Common myeloid progenitor, CD34-positive (primary cell): ENCODE data around the gene SLC35D2.

Experiments used
- CTCF ChIA-PET: fragments of 350-600 bp; sonication (Branson Sonifier 250); formaldehyde crosslinking; loops from one replicate; lab custom pipeline; 2021; ENCODE audit warnings: antibody characterized with exemption; lab: Charles Lee
- POLR2A ChIA-PET: fragments of 350-600 bp; sonication (Branson Sonifier 250); formaldehyde crosslinking; loops from one replicate; lab custom pipeline; 2021; ENCODE audit warnings: antibody characterized with exemption; lab: Charles Lee
- DNase-seq, 3 donors: peaks; one replicate each; pipeline versions ENCODE4 v3.0.0 to v3.0.0-alpha.2; 2013
- H3K27ac ChIP-seq, 2 experiments: 1 replicate in 1 of 2; 2 replicates in 1 of 2; pipeline ENCODE4 v1.7.0; 2013; ENCODE audit warnings: inconsistent platforms in 2 of 2, low read length in 2 of 2, mild to moderate bottlenecking in 2 of 2, low read depth in 1 of 2, moderate library complexity in 1 of 2; ENCODE audit not compliant: severe bottlenecking in 2 of 2, insufficient read depth in 1 of 2, poor library complexity in 1 of 2
- H3K27me3 ChIP-seq, 5 experiments: replicated peaks in 2 of 5; 1 replicate in 3 of 5; 2 replicates in 2 of 5; pipeline versions ENCODE4 v1.6.1 to v1.7.0; 2013; ENCODE audit warnings: low read length in 4 of 5, mild to moderate bottlenecking in 2 of 5, moderate library complexity in 2 of 5, inconsistent platforms in 1 of 5; ENCODE audit not compliant: insufficient read depth in 5 of 5, control insufficient read depth in 4 of 5
- H3K36me3 ChIP-seq, 4 experiments: 1 replicate in 2 of 4; 2 replicates in 2 of 4; pipeline versions ENCODE4 v1.6.1 to v1.7.0; 2013; ENCODE audit warnings: low read length in 3 of 4, control low read depth in 1 of 4, mild to moderate bottlenecking in 1 of 4; ENCODE audit not compliant: control insufficient read depth in 4 of 4, insufficient read depth in 4 of 4
- H3K4me1 ChIP-seq, 4 experiments: 1 replicate in 3 of 4; 2 replicates in 1 of 4; pipeline versions ENCODE4 v1.6.1 to v1.7.1; 2013; ENCODE audit warnings: low read length in 3 of 4, mild to moderate bottlenecking in 3 of 4, control low read depth in 1 of 4, inconsistent platforms in 1 of 4, moderate library complexity in 1 of 4; ENCODE audit not compliant: control insufficient read depth in 4 of 4, insufficient read depth in 4 of 4; ENCODE audit errors: control extremely low read depth in 1 of 4
- H3K4me3 ChIP-seq, 7 experiments: 1 replicate in 4 of 7; 2 replicates in 3 of 7; pipeline versions ENCODE4 v1.5.1 to v1.7.0; 2013; ENCODE audit warnings: mild to moderate bottlenecking in 7 of 7, low read length in 6 of 7, moderate library complexity in 6 of 7, inconsistent platforms in 2 of 7, low read depth in 2 of 7, control low read depth in 1 of 7; ENCODE audit not compliant: insufficient read depth in 4 of 7, control insufficient read depth in 1 of 7; ENCODE audit errors: extremely low read depth in 1 of 7
- H3K9me3 ChIP-seq, 5 experiments: 1 replicate in 4 of 5; 2 replicates in 1 of 5; pipeline versions ENCODE4 v1.6.1 to v1.7.1; 2013; ENCODE audit warnings: low read length in 4 of 5, mild to moderate bottlenecking in 2 of 5, inconsistent platforms in 1 of 5, low read depth in 1 of 5, moderate library complexity in 1 of 5; ENCODE audit not compliant: control insufficient read depth in 4 of 5, insufficient read depth in 2 of 5; ENCODE audit errors: control extremely low read depth in 1 of 5
- WGBS: methylation state at CpG from one replicate; pipeline ENCODE4 v1.1.5; 2013; ENCODE audit not compliant: insufficient coverage; 5-methylcytosine and 5-hydroxymethylcytosine counted together

Gene SLC35D2

GRCh38 chr9:96399325-96399633 is 15.8 kb upstream of the SLC35D2 start:
- H3K27me3 ChIP-seq, result no peaks in the 10 kb centered on the region
- H3K9me3 ChIP-seq, result peaks cover 0 to 8% (median 0%) of the 10 kb centered on the region in 5 experiments
- H3K4me3 ChIP-seq, result peak overlapping the region in 3 of 7 experiments; percentile 29 to 60 (median 55)
- CTCF ChIA-PET, result interaction anchor here (1.0 to 2.9 kb wide), 4 partner anchors 10 to 43 kb away, joined by 3 to 10 read pairs (median 4); no protein-coding TSS in a partner anchor
- peaks cover 0 to 29% (median 4%) of the 10 kb centered on the region in 4 experiments for H3K36me3 ChIP-seq
- peaks cover 5 to 16% (median 11%) of the 10 kb centered on the region in 4 experiments for H3K4me1 ChIP-seq
- no peak for DNase-seq
- 96% methylated on average over 3 of the region's 3 CpGs for WGBS
- peak overlapping the region; percentile 23 to 71 for H3K27ac ChIP-seq
- POLR2A ChIA-PET, result interaction anchor here (0.6 kb wide), 1 partner anchor 33 kb away, joined by 5 read pairs; no protein-coding TSS in a partner anchor

GRCh38 chr9:96398582-96399324 is 15.2 kb upstream of the SLC35D2 start:
- ChIA-PET CTCF (interaction anchor here (1.0 to 2.9 kb wide), 5 partner anchors 11 to 43 kb away, joined by 3 to 10 read pairs (median 4); no protein-coding TSS in a partner anchor), POLR2A (interaction anchor here (0.6 kb wide), 1 partner anchor 33 kb away, joined by 5 read pairs; no protein-coding TSS in a partner anchor)
- H3K4me3 ChIP-seq, result peak overlapping the region in 3 of 7 experiments; percentile 29 to 60 (median 55)
- peaks cover 0 to 8% (median 0%) of the 10 kb centered on the region in 5 experiments for H3K9me3 ChIP-seq
- H3K27ac ChIP-seq, result peak overlapping the region; percentile 23 to 71
- 19% methylated on average over 3 of the region's 3 CpGs for WGBS
- peak in 2 of 3 donors; percentile 33 to 53 for DNase-seq
- no peaks in the 10 kb centered on the region for H3K27me3 ChIP-seq
- H3K36me3 ChIP-seq, result peaks cover 0 to 34% (median 4%) of the 10 kb centered on the region in 4 experiments
- H3K4me1 ChIP-seq, result peaks cover 5 to 16% (median 11%) of the 10 kb centered on the region in 4 experiments

- DNase-seq, result no peak
- Histone ChIP-seq H3K9me3 (peaks cover 0 to 6% (median 0%) of the 10 kb centered on the region in 5 experiments), H3K4me1 (peaks cover 5 to 16% (median 11%) of the 10 kb centered on the region in 4 experiments), H3K4me3 (no peak overlapping the region), H3K27ac (no peak overlapping the region), H3K36me3 (peaks cover 0 to 53% (median 16%) of the 10 kb centered on the region in 4 experiments), H3K27me3 (no peaks in the 10 kb centered on the region)
- ChIA-PET CTCF (no interaction called here), POLR2A (no interaction called here)
- WGBS, result no CpG with 5 or more reads among the region's 2 CpGs
Observed at GRCh38 chr9:96395964-96396363, 12.5 kb upstream of the SLC35D2 start.

- Histone ChIP-seq H3K36me3 (peaks cover 0 to 61% (median 21%) of the 10 kb centered on the region in 4 experiments), H3K27me3 (no peaks in the 10 kb centered on the region), H3K4me3 (no peak overlapping the region), H3K9me3 (no peaks in the 10 kb centered on the region), H3K4me1 (peaks cover 5 to 16% (median 11%) of the 10 kb centered on the region in 4 experiments), H3K27ac (no peak overlapping the region)
- ChIA-PET CTCF (interaction anchor here (0.9 to 1.0 kb wide), 2 partner anchors 10 to 50 kb away, joined by 3 read pairs; no protein-coding TSS in a partner anchor), POLR2A (no interaction called here)
- 96% methylated on average over 6 of the region's 6 CpGs for WGBS
- DNase-seq, result no peak
Observed at GRCh38 chr9:96394832-96395496, 11.5 kb upstream of the SLC35D2 start.

GRCh38 chr9:96392263-96392662 is 8.8 kb upstream of the SLC35D2 start:
- WGBS, result over 99% methylated on average over 10 of the region's 12 CpGs
- ChIA-PET POLR2A (no interaction called here), CTCF (no interaction called here)
- H3K27ac ChIP-seq, result no peak overlapping the region
- no peak overlapping the region for H3K4me3 ChIP-seq
- no peak for DNase-seq
- no peaks in the 10 kb centered on the region for H3K4me1 ChIP-seq
- H3K27me3 ChIP-seq, result no peaks in the 10 kb centered on the region
- peaks cover 0 to 72% (median 26%) of the 10 kb centered on the region in 4 experiments for H3K36me3 ChIP-seq
- no peaks in the 10 kb centered on the region for H3K9me3 ChIP-seq

GRCh38 chr9:96391021-96391765 is 7.7 kb upstream of the SLC35D2 start:
- peaks cover 0 to 75% (median 27%) of the 10 kb centered on the region in 4 experiments for H3K36me3 ChIP-seq
- H3K9me3 ChIP-seq, result no peaks in the 10 kb centered on the region
- POLR2A ChIA-PET, result no interaction called here
- DNase-seq, result no peak
- no peak overlapping the region for H3K4me3 ChIP-seq
- CTCF ChIA-PET, result interaction anchor here (1.2 to 1.5 kb wide), 2 partner anchors 12 to 21 kb away, joined by 3 to 5 read pairs; no protein-coding TSS in a partner anchor
- H3K27me3 ChIP-seq, result no peaks in the 10 kb centered on the region
- H3K27ac ChIP-seq, result no peak overlapping the region
- WGBS, result 79% methylated on average over 3 of the region's 5 CpGs
- no peaks in the 10 kb centered on the region for H3K4me1 ChIP-seq
